ENCODE measurements around the gene ZNF577. TPM values are rescaled to one million over a fixed set of nuclear protein-coding genes. Genes with fewer than 3 reads are reported as not detected.
A peak's percentile ranks its signal among the peaks of the same experiment; 100 is the strongest.
"Not testable (repeated sequence)": the region's sequence is repeated elsewhere in the genome, so short reads cannot be mapped to it uniquely, and the experiment has no call there.

ZNF577 gene
- total RNA-seq = 1.2 and 3.0 TPM in 2 replicates

DNA sequence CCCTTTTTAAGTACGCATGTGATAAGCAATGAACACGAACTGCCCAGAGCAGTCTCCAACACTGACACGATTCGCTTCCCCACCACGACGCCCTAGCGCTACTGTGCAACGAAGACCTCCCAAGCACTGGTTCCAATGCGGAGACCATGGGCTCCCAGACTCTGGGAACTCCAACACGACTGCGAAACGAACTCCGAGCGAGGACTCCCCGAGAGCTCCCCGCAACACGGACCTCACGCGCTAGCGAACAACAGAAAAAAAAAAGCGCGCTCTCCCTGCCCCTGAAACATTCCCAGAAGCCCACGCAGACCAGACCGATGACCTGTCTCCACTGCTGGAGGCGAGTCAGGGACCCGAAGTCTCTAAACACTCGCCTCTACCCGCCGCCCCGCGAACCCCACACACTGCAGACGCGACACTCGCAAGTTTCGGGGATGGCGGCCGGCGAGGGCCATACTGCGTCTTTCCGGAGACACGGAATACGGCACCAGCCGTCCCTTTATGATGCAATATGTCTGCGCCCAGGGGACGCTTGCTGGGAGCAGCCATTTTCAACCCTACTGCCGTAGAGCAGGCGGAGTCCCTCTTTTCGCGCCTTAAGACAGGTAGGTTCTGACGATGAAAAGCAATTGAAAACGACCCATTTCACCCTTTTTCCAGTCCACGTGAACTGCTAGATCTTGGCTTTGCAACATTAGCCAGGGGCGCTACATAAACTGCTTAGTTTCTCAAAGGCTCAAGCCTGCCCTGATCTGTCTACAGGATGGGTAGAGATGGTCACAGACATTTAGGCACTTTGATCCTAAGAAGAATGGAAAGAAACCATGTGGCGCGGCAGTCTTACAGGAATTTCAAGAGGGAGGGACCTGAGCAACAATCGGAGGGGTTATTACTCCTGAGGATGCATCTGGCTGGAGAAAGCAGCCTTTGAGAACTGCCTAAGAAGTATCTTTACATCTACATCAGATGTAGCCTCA, at the start of gene ZNF577:
TSS of gene ZNF577 (minus strand) at position 430 of the 977 bp plus-strand sequence. CDS start 7,569 bp downstream, outside the sequence.
- DNase-seq (ENCODE audit: low read depth in 2 of 2) = peak; percentile 83 to 93

DNA sequence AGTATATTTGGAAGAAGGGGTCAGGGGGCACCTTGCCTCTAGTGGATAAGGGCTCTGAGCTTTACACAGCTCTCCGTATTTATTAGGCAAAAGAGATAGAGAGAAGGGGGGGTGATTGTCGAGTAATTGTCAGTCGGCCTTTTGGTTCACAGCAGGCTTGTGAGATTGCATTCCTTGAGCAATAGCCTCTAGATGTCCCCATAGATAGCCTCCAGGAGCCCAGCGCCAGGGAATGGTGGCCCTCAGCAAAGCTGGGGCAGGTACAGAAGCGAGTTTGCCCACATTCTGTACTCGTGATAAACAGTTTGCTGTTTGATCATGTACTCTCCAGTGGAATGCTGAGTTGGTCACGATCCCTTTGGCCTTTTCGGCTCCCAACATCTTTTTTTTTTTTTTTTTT, 44.2 kb upstream of the ZNF577 start:
- DNase-seq (ENCODE audit: low read depth in 2 of 2) = no peak

DNA sequence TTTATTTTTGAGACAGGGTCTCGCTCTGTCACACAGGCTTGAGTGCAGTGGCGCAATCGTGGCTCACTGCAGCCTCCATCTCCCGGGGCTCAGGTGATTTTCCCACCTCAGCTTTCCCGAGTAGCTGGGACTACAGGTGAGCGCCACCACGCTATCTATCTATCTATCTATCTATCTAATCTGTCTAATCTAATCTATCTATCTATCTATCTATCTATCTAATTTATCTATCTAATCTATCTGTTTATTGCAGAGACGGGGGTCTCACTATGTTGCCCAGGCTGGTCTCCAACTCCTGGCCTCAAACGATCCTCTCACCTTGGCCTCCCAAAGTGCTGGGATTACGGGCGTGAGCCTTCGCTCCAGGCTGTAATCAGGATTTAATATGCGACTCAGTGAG, 40.1 kb upstream of the ZNF577 start:
- DNase-seq (ENCODE audit: low read depth in 2 of 2) = no peak

DNA sequence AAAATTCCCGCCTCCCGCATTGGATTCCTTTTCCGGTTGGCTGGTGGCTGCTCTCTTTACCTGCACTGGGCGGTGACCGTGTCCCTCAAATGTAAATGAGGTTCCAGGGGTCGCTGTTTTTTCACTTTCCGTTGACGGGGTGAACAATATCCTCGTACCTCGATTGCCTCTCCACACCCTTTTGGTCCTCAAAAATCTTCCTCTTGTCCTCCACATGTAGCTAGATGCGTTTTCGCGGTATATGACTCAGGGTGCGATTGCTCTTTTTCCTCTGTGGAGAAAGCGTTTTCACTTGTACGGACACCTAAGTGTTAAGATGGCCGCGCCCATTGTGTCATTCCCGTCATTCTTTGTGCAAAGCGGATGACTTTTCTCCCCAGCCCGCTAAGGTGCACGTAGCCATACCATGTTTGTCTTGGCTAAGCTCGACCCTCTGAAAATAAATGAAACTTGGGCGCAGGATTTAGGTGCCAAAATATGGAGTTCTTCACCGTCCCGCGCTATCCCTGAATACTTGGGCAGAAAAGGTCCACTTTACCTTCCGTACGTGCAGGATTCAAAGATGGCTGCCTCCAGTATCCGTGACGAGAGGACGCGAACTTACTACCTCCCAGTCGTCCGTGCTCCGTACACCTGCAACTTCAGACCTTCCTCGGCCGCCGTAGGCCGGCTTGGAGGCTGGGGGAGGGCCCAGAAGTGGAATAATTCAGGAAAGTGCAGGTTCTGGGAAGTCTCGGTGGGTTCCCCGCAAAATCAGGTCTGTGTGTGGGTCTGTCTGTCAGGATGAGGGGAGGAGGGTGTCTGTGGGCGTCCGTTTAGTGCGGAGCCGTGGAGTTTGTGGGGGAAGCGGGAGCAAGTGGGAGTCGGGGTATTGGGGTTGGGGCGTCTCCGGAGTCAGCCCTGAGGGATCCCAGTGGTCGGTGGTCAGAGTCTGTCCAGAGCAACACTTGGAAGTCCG, 39.3 kb upstream of the ZNF577 start, which contains the start of gene ZNF613:
TSS of gene ZNF613 (plus strand) at position 689 of the 958 bp plus-strand sequence. CDS start 8,749 bp downstream, outside the sequence.
- DNase-seq (ENCODE audit: low read depth in 2 of 2) = peak; percentile 94 to 96

DNA sequence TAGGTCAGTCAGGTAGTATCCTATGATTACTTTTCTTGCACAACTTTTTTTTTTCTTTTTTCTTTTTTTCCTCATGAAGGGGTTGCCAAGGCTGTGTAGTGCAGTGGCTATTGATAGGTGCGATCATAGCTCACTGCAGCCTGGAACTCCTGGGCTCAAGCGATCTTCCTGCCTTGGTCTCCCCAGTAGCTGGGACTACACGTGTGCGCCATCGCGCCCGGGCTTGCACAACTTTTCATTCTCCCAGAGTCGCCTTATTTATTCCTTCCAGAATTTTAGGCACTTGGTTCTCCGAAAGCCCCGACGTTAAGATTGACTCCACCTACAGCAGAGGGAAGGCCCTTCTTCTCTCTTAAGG, 38.7 kb upstream of the ZNF577 start:
- no peak for DNase-seq (ENCODE audit: low read depth in 2 of 2)

DNA sequence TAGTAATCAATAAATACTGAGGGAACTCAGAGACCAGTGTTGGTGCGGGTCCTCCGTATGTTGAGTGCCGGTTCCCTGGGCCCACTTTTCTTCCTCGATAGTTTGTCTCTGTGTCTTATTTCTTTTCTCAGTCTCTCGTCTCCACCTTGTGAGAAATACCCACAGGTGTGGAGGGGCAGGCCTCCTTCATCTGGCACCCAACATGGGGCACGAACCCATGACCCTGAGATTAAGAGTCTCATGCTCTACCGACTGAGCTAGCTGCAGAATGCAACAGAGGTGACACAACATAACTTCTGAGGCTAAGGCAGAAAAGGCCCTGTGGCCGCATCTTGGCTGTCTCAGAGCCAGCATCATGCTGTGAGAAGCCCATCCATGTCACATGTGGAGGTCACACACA, 34.2 kb upstream of the ZNF577 start:
- DNase-seq (ENCODE audit: low read depth in 2 of 2) = peak in 1 of 2 donors; percentile 9

DNA sequence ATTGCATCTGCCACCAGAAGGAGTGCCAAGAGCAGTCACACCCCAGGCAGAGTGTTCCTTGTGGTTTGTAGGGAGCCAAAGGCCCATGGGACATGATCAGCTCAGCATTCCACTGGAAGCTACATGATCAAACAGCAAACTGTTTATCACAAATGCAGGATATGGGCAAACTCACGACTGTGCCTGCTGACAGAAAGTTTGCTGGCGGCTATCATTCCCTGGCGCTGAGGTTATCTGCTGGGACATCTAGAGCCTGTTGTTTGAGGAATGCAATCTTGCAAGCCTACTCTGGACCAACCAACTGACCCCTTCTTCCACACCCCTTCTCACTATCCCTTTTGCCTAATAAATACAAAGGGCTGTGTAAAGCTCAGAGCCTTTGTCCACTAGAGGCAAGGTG, 31.9 kb upstream of the ZNF577 start:
- DNase-seq (ENCODE audit: low read depth in 2 of 2) = no peak

DNA sequence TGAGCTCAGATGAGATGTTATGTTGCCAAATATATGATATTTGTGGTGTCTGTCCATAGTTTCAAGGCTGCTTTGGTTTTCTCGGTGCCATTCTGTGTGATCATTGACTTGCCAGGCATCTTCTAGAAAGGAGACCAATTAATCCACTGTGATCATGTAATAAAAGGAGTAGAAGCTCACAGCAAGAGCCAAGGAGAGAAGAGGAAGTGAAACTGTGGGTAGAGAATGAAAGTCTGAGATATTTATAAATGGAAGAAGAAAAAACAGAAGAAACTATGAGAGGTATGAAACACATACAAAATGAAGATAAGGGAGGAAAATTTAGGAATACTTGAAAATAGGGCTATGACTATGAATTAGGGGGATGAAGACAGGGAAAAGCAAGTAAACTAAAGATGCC, 28.4 kb upstream of the ZNF577 start:
- DNase-seq (ENCODE audit: low read depth in 2 of 2) = no peak

DNA sequence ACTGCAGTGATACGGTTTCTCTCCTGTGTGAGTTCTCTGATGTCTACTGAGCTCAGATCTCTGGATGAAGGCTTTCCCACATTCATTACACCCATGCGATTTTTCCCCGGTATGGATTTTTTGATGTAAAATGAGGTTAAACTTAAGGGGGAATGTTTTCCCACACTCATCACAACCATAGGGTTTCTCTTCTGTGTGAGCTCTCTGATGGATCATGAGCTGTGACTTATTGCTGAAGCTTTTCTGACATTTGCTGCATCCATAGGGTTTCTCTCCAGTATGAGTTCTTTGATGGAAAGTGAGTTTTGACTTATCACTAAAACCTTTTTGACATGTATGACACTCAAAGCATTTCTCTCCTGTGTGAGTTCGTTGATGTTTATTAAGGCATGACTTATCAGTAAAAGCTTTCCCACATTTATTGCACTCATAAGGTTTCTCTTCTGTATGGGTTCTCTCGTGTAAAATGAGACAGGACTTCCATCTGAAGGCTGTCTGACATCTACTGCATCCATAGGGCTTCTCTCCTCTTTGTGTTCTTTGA, 27.6 kb upstream of the ZNF577 start:
- DNase-seq (ENCODE audit: low read depth in 2 of 2) = no peak

DNA sequence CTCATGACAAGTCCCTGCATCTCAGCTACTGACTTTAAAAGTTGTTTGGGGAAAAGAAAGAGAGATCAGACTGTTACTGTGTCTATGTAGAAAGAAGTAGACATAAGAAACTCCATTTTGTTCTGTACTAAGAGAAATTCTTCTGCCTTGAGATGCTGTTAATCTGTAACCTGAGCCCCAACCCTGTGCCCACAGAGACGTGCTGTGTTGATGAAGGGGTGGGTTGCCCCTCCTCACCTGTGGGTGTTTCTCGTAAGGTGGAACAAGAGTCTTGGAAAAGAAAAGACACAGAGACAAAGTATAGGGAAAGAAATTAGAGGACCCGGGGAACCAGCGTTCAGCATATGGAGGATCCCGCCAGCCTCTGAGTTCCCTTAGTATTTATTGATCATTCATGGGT, 20.2 kb upstream of the ZNF577 start:
- DNase-seq (ENCODE audit: low read depth in 2 of 2) = not testable (repeated sequence)

DNA sequence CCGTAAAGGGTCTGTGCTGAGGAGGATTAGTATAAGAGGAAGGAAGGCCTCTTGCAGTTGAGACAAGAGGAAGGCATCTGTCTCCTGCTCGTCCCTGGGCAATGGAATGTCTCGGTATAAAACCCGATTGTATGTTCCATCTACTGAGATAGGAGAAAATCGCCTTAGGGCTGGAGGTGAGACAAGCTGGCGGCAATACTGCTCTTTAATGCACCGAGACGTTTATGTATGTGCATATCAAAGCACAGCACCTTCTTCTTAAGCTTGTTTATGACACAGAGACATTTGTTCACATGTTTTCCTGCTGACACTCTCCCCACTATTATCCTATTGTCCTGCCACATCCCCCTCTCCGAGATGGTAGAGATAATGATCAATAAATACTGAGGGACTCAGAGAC, 18.4 kb upstream of the ZNF577 start:
- DNase-seq (ENCODE audit: low read depth in 2 of 2) = not testable (repeated sequence)

DNA sequence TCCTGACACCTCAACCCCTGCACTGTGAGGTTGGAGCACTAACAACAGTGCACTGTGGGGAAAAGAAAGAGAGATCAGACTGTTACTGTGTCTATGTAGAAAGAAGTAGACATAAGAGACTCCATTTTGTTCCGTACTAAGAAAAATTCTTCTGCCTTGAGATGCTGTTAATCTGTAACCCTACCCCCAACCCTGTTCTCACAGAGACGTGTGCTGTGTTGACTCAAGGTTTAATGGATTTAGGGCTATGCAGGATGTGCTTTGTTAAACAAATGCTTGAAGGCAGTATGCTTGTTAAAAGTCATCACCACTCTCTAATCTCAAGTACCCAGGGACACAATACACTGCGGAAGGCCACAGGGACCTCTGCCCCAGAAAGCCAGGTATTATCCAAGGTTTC, 17.9 kb upstream of the ZNF577 start:
- not testable (repeated sequence) for DNase-seq (ENCODE audit: low read depth in 2 of 2)

DNA sequence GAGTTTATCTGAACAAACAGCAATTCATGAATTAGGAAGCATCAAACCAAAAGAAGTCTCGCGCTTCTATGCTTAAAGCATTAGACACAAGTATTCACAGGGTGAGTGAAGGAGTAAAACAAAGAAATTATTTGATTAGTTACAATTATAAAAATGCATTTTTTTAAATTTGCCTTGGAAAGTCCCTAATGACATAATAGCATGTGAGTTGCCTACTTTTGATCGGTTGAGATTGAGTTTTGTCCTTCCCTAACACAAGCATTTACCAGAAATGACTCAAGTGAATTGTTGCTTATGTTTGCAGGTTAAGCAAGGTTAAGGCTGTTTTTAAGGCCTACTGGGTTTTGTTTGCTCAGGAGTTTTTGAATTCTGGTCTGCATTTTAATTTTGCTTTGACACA, 17.5 kb upstream of the ZNF577 start:
- no peak for DNase-seq (ENCODE audit: low read depth in 2 of 2)

DNA sequence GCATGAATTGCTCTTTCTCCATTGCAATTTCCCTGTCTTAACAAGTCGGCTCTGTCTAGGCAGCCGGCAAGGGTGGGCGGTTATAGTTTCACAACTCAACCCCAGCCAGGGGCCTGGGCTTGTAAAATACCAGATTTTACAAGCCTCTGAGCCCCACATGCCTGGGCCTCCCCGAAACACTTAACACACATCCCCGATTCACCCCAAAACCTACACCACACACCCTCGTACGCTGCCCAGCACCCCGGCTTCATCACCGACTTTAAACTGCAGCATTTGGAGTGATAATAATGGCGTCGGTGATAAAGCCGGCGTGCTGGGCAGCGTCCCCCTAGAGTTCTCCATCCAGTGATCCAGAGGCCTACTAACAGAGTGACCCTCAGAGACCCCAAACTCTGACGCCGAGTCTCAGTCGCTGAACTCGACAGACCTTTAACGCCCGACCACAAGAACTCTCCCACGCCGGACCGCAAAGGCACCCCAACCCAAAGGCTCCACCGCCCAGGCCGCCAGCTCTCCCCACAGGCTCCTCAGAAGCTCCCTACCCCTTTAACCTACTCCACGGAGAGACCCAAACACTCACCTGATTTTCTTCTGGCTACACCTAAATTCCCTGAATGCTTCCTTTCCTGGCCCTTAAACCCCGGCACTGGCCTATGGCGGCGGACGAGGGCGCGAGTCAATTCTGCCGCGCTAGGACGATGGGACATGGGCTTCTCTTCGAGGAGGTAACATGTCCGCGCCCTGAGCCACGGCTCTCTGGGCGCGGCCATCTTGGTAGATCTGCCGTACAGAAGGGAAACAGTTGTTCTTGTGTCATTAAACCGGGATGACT, 16.8 kb upstream of the ZNF577 start, which contains the start of gene ZNF649:
TSS of gene ZNF649 (minus strand) at position 687 of the 835 bp plus-strand sequence. CDS start 4,910 bp downstream, outside the sequence.
- DNase-seq (ENCODE audit: low read depth in 2 of 2) = peak; percentile 73 to 87

DNA sequence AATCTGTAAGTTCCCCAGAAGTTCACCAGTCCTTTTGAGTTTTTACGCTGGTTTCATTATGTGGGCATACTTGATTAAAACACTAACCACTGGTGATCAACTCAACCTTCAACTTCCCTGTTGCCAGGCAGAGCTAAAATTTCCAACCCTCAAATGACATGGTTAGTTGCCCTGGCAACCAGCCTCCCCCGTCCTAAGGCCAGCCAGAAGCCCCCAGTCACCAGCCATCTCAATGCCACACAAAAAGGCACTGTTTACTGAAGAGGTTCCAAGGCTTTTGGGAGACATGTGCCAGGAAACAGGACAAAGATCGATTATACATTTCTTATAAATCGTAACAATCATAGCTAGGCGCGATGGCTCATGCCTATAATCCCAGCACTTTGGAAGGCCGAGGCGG, 15.4 kb upstream of the ZNF577 start:
- no peak for DNase-seq (ENCODE audit: low read depth in 2 of 2)

DNA sequence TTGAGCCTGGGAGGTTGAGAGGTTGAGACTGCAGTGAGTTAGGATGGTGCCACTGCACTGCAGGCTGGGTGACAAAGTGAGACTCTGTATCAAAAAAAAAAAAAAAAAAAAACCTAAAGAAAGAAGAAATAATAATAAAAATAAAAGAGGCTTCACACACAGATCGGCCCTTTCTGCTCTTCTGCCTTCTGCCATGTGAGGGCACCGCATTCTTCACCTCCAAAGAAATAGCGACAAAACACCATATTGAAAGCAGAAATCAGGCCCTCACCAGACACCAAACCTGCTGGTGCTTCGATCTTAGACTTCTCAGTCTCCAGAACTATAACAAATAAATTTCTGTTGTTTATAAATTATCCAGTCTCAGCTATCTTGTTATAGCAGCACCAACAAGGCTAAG, 14.1 kb upstream of the ZNF577 start:
- DNase-seq (ENCODE audit: low read depth in 2 of 2) = no peak

DNA sequence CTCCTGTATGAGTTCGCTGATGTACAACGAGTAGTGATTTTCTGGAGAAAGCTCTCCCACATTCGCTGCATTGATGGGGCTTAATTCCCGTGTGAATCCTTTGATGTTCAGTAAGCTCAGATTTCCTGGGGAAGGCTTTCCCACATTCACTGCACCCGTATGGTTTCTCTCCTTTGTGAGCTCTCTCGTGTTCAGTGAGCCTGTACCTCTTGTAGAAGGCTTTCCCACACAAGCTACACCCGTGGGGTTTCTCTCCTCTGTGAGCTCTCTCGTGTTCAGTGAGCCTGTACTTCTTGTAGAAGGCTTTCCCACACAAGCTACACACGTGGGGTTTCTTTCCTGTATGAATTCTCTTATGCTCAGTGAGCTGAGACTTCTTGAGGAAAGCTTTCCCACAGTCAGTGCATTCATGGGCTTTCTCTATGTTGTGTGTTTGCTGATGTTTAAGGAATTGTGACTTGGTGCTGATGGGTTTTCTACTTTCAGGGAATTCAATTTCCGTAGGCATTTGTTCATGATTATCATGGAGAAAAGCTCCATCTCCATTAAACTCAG, 3.5 kb upstream of the ZNF577 start:
- DNase-seq (ENCODE audit: low read depth in 2 of 2) = no peak

DNA sequence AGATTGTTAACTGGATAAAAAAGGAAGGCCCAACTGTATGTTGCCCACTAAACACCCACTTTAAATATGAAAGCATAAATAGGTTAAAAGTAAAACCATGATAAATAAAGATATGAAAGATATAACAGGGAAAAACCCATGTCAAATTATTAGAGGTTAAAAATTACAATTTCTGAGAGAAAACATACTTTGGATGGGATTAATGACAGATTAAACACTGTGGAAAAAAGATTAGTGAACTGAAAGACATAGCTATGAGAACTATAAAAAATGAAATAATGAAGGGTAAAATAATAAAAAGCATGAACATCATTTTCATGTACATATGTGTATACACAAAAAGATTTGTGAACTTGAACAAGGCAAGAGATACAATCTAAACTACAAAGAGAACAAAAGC, 2.2 kb upstream of the ZNF577 start:
- no peak for DNase-seq (ENCODE audit: low read depth in 2 of 2)

DNA sequence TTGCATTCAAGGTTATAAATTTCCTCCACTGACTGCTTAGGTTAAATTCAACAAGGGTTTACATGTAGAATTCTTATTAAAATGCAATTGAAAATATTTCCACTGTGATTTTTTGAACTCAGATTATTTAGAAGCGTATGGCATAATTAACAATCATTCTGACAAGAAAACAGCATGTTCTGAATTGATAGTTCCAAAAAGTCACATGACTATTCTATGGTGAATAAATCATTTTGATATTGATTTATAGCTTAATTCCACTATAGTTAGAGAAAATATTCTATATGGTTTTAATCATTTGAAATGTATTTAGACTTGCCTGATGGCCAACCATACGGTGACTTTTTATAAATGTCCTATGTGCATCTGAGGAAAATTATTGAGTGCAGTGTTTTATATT, 3.0 kb downstream of the ZNF577 start:
- no peak for DNase-seq (ENCODE audit: low read depth in 2 of 2)

DNA sequence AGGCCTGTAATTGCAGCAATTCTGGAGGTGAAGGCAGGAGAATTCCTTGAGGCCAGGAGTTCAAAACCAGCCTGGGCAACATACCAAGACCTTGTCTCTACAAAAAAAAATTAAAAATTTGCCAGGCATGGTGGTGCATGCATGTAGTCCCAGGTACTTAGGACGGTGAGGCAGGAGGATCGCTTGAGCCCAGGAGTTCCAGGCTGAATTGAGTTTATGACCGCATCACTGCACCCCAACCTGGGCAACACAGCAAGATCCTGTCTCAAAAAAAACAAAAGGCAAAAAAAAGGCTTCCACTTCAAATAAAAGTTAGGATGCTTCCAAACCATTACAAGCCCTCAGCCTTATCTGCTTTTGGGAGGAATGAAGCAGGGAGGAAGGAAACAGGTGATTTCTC, 5.2 kb downstream of the ZNF577 start:
- DNase-seq (ENCODE audit: low read depth in 2 of 2) = no peak
